IMR-90 (cell line): Measurements from ENCODE around the gene RNF144A. TPM values are rescaled to one million over a fixed set of nuclear protein-coding genes. Genes with fewer than 3 reads are reported as not detected.

Experiments used
- ATAC-seq: fragments of 200-7000 bp; cut with Tn5 transposase; 2 replicates; pipeline ENCODE4 v1.9.1; 2020; ENCODE audit warnings: low read depth, mild to moderate bottlenecking, moderate library complexity
- BruUV-seq: library from RNA; stranded (reverse); fragments of 400-500 nt; replicated peaks from 2 replicates; lab custom pipeline; 2021; lab: Mats Ljungman, UMichigan
- CTCF ChIA-PET: fragments of 300-600 bp; formaldehyde crosslinking; extraction: SDS; loops from one replicate; lab custom pipeline; 2021; ENCODE audit warnings: antibody characterized with exemption; lab: Yijun Ruan, JAX
- POLR2A ChIA-PET: fragments of 300-600 bp; sonication (Branson Sonifier 250); formaldehyde crosslinking; loops from one replicate; lab custom pipeline; 2022; ENCODE audit warnings: antibody characterized with exemption; ENCODE audit not compliant: unreplicated experiment; lab: Charles Lee
- DNase-seq: peaks from one replicate; pipeline ENCODE4 v3.0.0; 2013
- H2AFZ ChIP-seq: replicated peaks from 2 replicates; pipeline ENCODE3; 2013; ENCODE audit warnings: low read length, mild to moderate bottlenecking; ENCODE audit not compliant: poor library complexity
- H2AK5ac ChIP-seq: 2 replicates; pipeline ENCODE4 v1.6.1; 2013; ENCODE audit warnings: low read depth, low read length, inconsistent platforms
- H2AK9ac ChIP-seq: replicated peaks from 2 replicates; pipeline ENCODE3; 2013; ENCODE audit warnings: mild to moderate bottlenecking, low read depth, low read length, moderate library complexity; ENCODE audit not compliant: poor library complexity
- H2BK120ac ChIP-seq: 2 replicates; pipeline ENCODE4 v1.6.1; 2013; ENCODE audit warnings: low read depth, low read length, inconsistent platforms
- H2BK15ac ChIP-seq: 3 replicates; pipeline ENCODE4 v1.6.1; 2013; ENCODE audit warnings: low read depth, low read length, inconsistent platforms
- H2BK20ac ChIP-seq: 2 replicates; pipeline ENCODE4 v1.6.1; 2013; ENCODE audit warnings: low read depth, mild to moderate bottlenecking, inconsistent platforms, low read length, moderate library complexity
- H2BK5ac ChIP-seq: 2 replicates; pipeline ENCODE4 v1.6.1; 2013; ENCODE audit warnings: mild to moderate bottlenecking, low read depth, low read length, inconsistent platforms; ENCODE audit not compliant: poor library complexity, severe bottlenecking
- H3K14ac ChIP-seq: replicated peaks from 2 replicates; pipeline ENCODE4 v1.6.1; 2013; ENCODE audit warnings: low read depth, low read length, inconsistent platforms
- H3K18ac ChIP-seq: 2 replicates; pipeline ENCODE4 v1.6.1; 2013; ENCODE audit warnings: low read depth, low read length, control low read depth
- H3K23ac ChIP-seq: 2 replicates; pipeline ENCODE4 v1.6.1; 2013; ENCODE audit warnings: low read depth, low read length, inconsistent platforms
- H3K27ac ChIP-seq: 2 replicates; pipeline ENCODE4 v1.5.1; 2013; ENCODE audit warnings: mild to moderate bottlenecking, control low read depth, low read length; ENCODE audit not compliant: insufficient read depth
- H3K27me3 ChIP-seq: 2 replicates; pipeline ENCODE4 v1.6.1; 2013; ENCODE audit warnings: low read length; ENCODE audit not compliant: control insufficient read depth, insufficient read depth
- H3K36me3 ChIP-seq: 2 replicates; pipeline ENCODE4 v1.6.1; 2013; ENCODE audit warnings: low read length, mixed read lengths; ENCODE audit not compliant: control insufficient read depth, insufficient read depth
- H3K4ac ChIP-seq: 2 replicates; pipeline ENCODE4 v1.6.1; 2013; ENCODE audit warnings: low read depth, low read length, inconsistent platforms
- H3K4me1 ChIP-seq: 2 replicates; pipeline ENCODE4 v1.6.1; 2013; ENCODE audit warnings: low read length, mixed read lengths; ENCODE audit not compliant: control insufficient read depth, insufficient read depth
- H3K4me2 ChIP-seq: 2 replicates; pipeline ENCODE4 v1.6.1; 2013; ENCODE audit warnings: low read depth, mild to moderate bottlenecking, control low read depth, low read length, moderate library complexity
- H3K4me3 ChIP-seq: 2 replicates; pipeline ENCODE4 v1.5.1; 2013; ENCODE audit warnings: low read depth, mild to moderate bottlenecking, control low read depth, low read length, moderate library complexity; ENCODE audit not compliant: insufficient read depth
- H3K56ac ChIP-seq: 2 replicates; pipeline ENCODE4 v1.6.1; 2013; ENCODE audit warnings: low read length, inconsistent platforms; ENCODE audit not compliant: insufficient read depth; ENCODE audit errors: extremely low read depth
- H3K79me1 ChIP-seq, 2 experiments: 2 replicates each; pipeline ENCODE4 v1.6.1; 2013; ENCODE audit warnings: low read length in 2 of 2, inconsistent platforms in 1 of 2, low read depth in 1 of 2
- H3K9ac ChIP-seq: 2 replicates; pipeline ENCODE4 v1.6.1; 2013; ENCODE audit warnings: low read depth, low read length, control low read depth
- H3K9me1 ChIP-seq: 2 replicates; pipeline ENCODE4 v1.6.1; 2013; ENCODE audit warnings: low read length, inconsistent platforms; ENCODE audit not compliant: insufficient read depth
- H3K9me3 ChIP-seq: 2 replicates; pipeline ENCODE4 v1.6.1; 2013; ENCODE audit warnings: low read length; ENCODE audit not compliant: control insufficient read depth, insufficient read depth
- H4K20me1 ChIP-seq: 2 replicates; pipeline ENCODE4 v1.6.1; 2013; ENCODE audit warnings: low read length, inconsistent platforms; ENCODE audit not compliant: insufficient read depth
- H4K5ac ChIP-seq: 2 replicates; pipeline ENCODE4 v1.6.1; 2013; ENCODE audit warnings: mild to moderate bottlenecking, low read depth, low read length, control low read depth
- H4K8ac ChIP-seq, 2 experiments: 2 replicates each; pipeline ENCODE4 v1.6.1; 2013; ENCODE audit warnings: low read depth in 2 of 2, low read length in 2 of 2, control low read depth in 1 of 2, inconsistent platforms in 1 of 2
- H4K91ac ChIP-seq: 2 replicates; pipeline ENCODE4 v1.6.1; 2013; ENCODE audit warnings: low read depth, low read length, inconsistent platforms; ENCODE audit not compliant: insufficient read depth
- BHLHE40 ChIP-seq: fragments of 150-350 bp; IDR thresholded peaks from 2 replicates; pipeline ENCODE4 v1.6.1; 2016; ENCODE audit warnings: mild to moderate bottlenecking, low read depth, low read length
- CEBPB ChIP-seq: IDR thresholded peaks from 2 replicates; pipeline ENCODE4 v1.6.1; 2012; ENCODE audit warnings: low read depth, low read length, improper control_type of control experiment
- MAFK ChIP-seq: IDR thresholded peaks from 2 replicates; pipeline ENCODE4 v1.6.1; 2012; ENCODE audit warnings: low read depth, low read length, improper control_type of control experiment
- MXI1 ChIP-seq: IDR thresholded peaks from 2 replicates; pipeline ENCODE4 v1.6.1; 2012; ENCODE audit warnings: low read depth, mild to moderate bottlenecking, low read length, moderate library complexity, borderline replicate concordance
- RFX5 ChIP-seq: IDR thresholded peaks from 2 replicates; pipeline ENCODE4 v1.8.0; 2012; ENCODE audit warnings: low read depth, mild to moderate bottlenecking, low read length, moderate library complexity
- SMC3 ChIP-seq: fragments of 150-350 bp; IDR thresholded peaks from 2 replicates; pipeline ENCODE4 v1.6.1; 2016; ENCODE audit warnings: low read depth, mild to moderate bottlenecking, antibody characterized with exemption, low read length, moderate library complexity
- WGBS, 2 experiments: methylation state at CpG; one replicate each; pipeline versions ENCODE4 v1.1.5 to v1.1.7; 2013; ENCODE audit warnings: missing lambda C conversion rate in 2 of 2; ENCODE audit not compliant: insufficient read length in 1 of 2; ENCODE audit errors: extremely low coverage in 2 of 2; 5-methylcytosine and 5-hydroxymethylcytosine counted together
- dilution Hi-C: fragments of 300-500 bp; cut with HindIII; formaldehyde crosslinking; loops from one replicate; pipeline ENCODE4 v1.14.3; 2018; ENCODE audit warnings: low sequenced_read_pairs; ENCODE audit not compliant: unreplicated experiment
- in situ Hi-C: fragments of 300-500 bp; cut with MboI; formaldehyde crosslinking; loops from 3 replicates; pipeline ENCODE4 v1.14.3; 2019; ENCODE audit warnings: low sequenced_read_pairs, inconsistent platforms, mixed read lengths
- intact Hi-C: fragments of 100-400 bp; cut with micrococcal nuclease; formaldehyde crosslinking; loops from 2 replicates; pipeline ENCODE4 v1.10.0; 2022
- polyA plus RNA-seq, 3 experiments: library from polyadenylated mRNA; depleted of rRNA; stranded (reverse); fragments of >200 nt; gene quantifications; 2 replicates each; pipeline ENCODE4 v1.2.3, GENCODE V29; 2012; ENCODE audit warnings: low replicate concordance in 1 of 3
- total RNA-seq: library from RNA; depleted of rRNA; stranded (reverse); fragments of >200 nt; gene quantifications from 2 replicates; pipeline ENCODE4 v1.2.3, GENCODE V29; 2012
- TF ChIP-seq, protein P1 (sequence below): fragments of 150-350 bp; IDR thresholded peaks from 2 replicates; pipeline ENCODE4 v1.6.1; 2017; ENCODE audit warnings: mild to moderate bottlenecking, antibody characterized with exemption, low read length, low read depth

RNF144A gene
- total and polyA plus RNA-seq, 2 of the 4 experiments (the other 2 are of a cell fraction) = 0.18 to 0.26 TPM

DNA sequence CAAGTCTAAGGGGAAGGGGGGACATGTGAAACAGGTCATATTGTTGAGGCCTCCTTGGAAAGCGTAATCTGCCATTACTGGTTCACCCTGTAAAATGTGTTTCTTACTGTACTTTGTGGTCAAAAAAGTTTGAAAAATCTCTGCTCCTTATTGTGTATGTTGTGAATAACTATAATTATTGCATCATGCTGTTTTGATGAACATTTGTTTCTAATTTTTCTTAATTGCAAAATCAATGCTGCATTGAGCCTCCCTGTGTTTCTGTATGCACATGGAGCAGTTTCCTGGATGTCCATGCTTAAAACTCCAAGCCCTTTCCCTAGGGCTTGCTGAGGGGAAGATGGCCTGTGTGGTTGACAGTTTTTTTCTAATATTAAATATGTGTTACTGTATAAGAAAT lies 158.6 kb downstream of the RNF144A start:
- H4K91ac ChIP-seq = no peak overlapping the region
- no peak overlapping the region for H4K8ac ChIP-seq
- intact Hi-C loops (no loop called here), in situ Hi-C loops (no loop called here), dilution Hi-C loops (no loop called here)
- no peak overlapping the region for H3K18ac ChIP-seq
- no peak overlapping the region for H2BK20ac ChIP-seq
- no peaks in the 10 kb centered on the region for H3K36me3 ChIP-seq
- no peak overlapping the region for H3K14ac ChIP-seq
- no peak overlapping the region for H3K27ac ChIP-seq
- CTCF ChIA-PET = interaction anchor here (0.7 kb wide), 1 partner anchor 10 kb away, joined by 3 read pairs; no protein-coding TSS in a partner anchor
- no CpG with 5 or more reads among the region's 1 CpG for WGBS, 2 experiments
- H3K23ac ChIP-seq = no peak overlapping the region
- H3K56ac ChIP-seq = no peak overlapping the region
- no peak overlapping the region for H3K4me3 ChIP-seq
- no peaks in the 10 kb centered on the region for H4K20me1 ChIP-seq
- ATAC-seq = no peak
- H3K4me1 ChIP-seq = no peaks in the 10 kb centered on the region
- DNase-seq = no peak
- H3K27me3 ChIP-seq = no peaks in the 10 kb centered on the region
- TF ChIP-seq, protein P1, sequence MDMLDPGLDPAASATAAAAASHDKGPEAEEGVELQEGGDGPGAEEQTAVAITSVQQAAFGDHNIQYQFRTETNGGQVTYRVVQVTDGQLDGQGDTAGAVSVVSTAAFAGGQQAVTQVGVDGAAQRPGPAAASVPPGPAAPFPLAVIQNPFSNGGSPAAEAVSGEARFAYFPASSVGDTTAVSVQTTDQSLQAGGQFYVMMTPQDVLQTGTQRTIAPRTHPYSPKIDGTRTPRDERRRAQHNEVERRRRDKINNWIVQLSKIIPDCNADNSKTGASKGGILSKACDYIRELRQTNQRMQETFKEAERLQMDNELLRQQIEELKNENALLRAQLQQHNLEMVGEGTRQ = no peak
- TF ChIP-seq BHLHE40 = no peak
- no peak for TF ChIP-seq MAFK
- TF ChIP-seq CEBPB = peak; percentile 14; the same call in 1 of the 2 replicates
- TF ChIP-seq SMC3 = no peak
- no peak for TF ChIP-seq RFX5
- no peak for TF ChIP-seq MXI1
- H2BK5ac ChIP-seq = no peak overlapping the region
- H3K4ac ChIP-seq = no peak overlapping the region
- no peak overlapping the region for H2BK120ac ChIP-seq
- no peak overlapping the region for H3K4me2 ChIP-seq
- H2AK5ac ChIP-seq = no peak overlapping the region
- no peak overlapping the region for H2BK15ac ChIP-seq
- no peaks in the 10 kb centered on the region for H3K9me3 ChIP-seq
- no peak overlapping the region for H4K5ac ChIP-seq
- BruUV-seq = no TSS peak
- no peak overlapping the region for H2AK9ac ChIP-seq
- no peaks in the 10 kb centered on the region for H3K9me1 ChIP-seq
- H3K9ac ChIP-seq = no peak overlapping the region
- POLR2A ChIA-PET = no interaction called here
- H3K79me1 ChIP-seq = no peaks in the 10 kb centered on the region
- no peak overlapping the region for H2AFZ ChIP-seq
